Measurements from ENCODE around the gene STAT6.
"Not testable (repeated sequence)": the region's sequence is repeated elsewhere in the genome, so short reads cannot be mapped to it uniquely, and the experiment has no call there.

- TF ChIP-seq POLR2A, CTCF (IDR thresholded peaks at IDR 0.05): not testable (repeated sequence)
These were observed 9.6 kb upstream of the STAT6 start for GRCh38 chr12:57120718-57121117.
